IMR-90 (cell line): ENCODE measurements around the gene ITLN2. TPM values are rescaled to one million over a fixed set of nuclear protein-coding genes. Genes with fewer than 3 reads are reported as not detected.

Experiments
- ATAC-seq: fragments of 200-7000 bp; cut with Tn5 transposase; 2 replicates; pipeline ENCODE4 v1.9.1; 2020; ENCODE audit warnings: low read depth, mild to moderate bottlenecking, moderate library complexity
- BruUV-seq: library from RNA; stranded (reverse); fragments of 400-500 nt; replicated peaks from 2 replicates; lab custom pipeline; 2021; lab: Mats Ljungman, UMichigan
- CTCF ChIA-PET: fragments of 300-600 bp; formaldehyde crosslinking; extraction: SDS; loops from one replicate; lab custom pipeline; 2021; ENCODE audit warnings: antibody characterized with exemption; lab: Yijun Ruan, JAX
- POLR2A ChIA-PET: fragments of 300-600 bp; sonication (Branson Sonifier 250); formaldehyde crosslinking; loops from one replicate; lab custom pipeline; 2022; ENCODE audit warnings: antibody characterized with exemption; ENCODE audit not compliant: unreplicated experiment; lab: Charles Lee
- DNase-seq: peaks from one replicate; pipeline ENCODE4 v3.0.0; 2013
- H2AFZ ChIP-seq: replicated peaks from 2 replicates; pipeline ENCODE3; 2013; ENCODE audit warnings: low read length, mild to moderate bottlenecking; ENCODE audit not compliant: poor library complexity
- H2AK5ac ChIP-seq: 2 replicates; pipeline ENCODE4 v1.6.1; 2013; ENCODE audit warnings: low read depth, low read length, inconsistent platforms
- H2AK9ac ChIP-seq: replicated peaks from 2 replicates; pipeline ENCODE3; 2013; ENCODE audit warnings: mild to moderate bottlenecking, low read depth, low read length, moderate library complexity; ENCODE audit not compliant: poor library complexity
- H2BK120ac ChIP-seq: 2 replicates; pipeline ENCODE4 v1.6.1; 2013; ENCODE audit warnings: low read depth, low read length, inconsistent platforms
- H2BK15ac ChIP-seq: 3 replicates; pipeline ENCODE4 v1.6.1; 2013; ENCODE audit warnings: low read depth, low read length, inconsistent platforms
- H2BK20ac ChIP-seq: 2 replicates; pipeline ENCODE4 v1.6.1; 2013; ENCODE audit warnings: low read depth, mild to moderate bottlenecking, inconsistent platforms, low read length, moderate library complexity
- H2BK5ac ChIP-seq: 2 replicates; pipeline ENCODE4 v1.6.1; 2013; ENCODE audit warnings: mild to moderate bottlenecking, low read depth, low read length, inconsistent platforms; ENCODE audit not compliant: poor library complexity, severe bottlenecking
- H3K14ac ChIP-seq: replicated peaks from 2 replicates; pipeline ENCODE4 v1.6.1; 2013; ENCODE audit warnings: low read depth, low read length, inconsistent platforms
- H3K18ac ChIP-seq: 2 replicates; pipeline ENCODE4 v1.6.1; 2013; ENCODE audit warnings: low read depth, low read length, control low read depth
- H3K23ac ChIP-seq: 2 replicates; pipeline ENCODE4 v1.6.1; 2013; ENCODE audit warnings: low read depth, low read length, inconsistent platforms
- H3K27ac ChIP-seq: 2 replicates; pipeline ENCODE4 v1.5.1; 2013; ENCODE audit warnings: mild to moderate bottlenecking, control low read depth, low read length; ENCODE audit not compliant: insufficient read depth
- H3K27me3 ChIP-seq: 2 replicates; pipeline ENCODE4 v1.6.1; 2013; ENCODE audit warnings: low read length; ENCODE audit not compliant: control insufficient read depth, insufficient read depth
- H3K36me3 ChIP-seq: 2 replicates; pipeline ENCODE4 v1.6.1; 2013; ENCODE audit warnings: low read length, mixed read lengths; ENCODE audit not compliant: control insufficient read depth, insufficient read depth
- H3K4ac ChIP-seq: 2 replicates; pipeline ENCODE4 v1.6.1; 2013; ENCODE audit warnings: low read depth, low read length, inconsistent platforms
- H3K4me1 ChIP-seq: 2 replicates; pipeline ENCODE4 v1.6.1; 2013; ENCODE audit warnings: low read length, mixed read lengths; ENCODE audit not compliant: control insufficient read depth, insufficient read depth
- H3K4me2 ChIP-seq: 2 replicates; pipeline ENCODE4 v1.6.1; 2013; ENCODE audit warnings: low read depth, mild to moderate bottlenecking, control low read depth, low read length, moderate library complexity
- H3K4me3 ChIP-seq: 2 replicates; pipeline ENCODE4 v1.5.1; 2013; ENCODE audit warnings: low read depth, mild to moderate bottlenecking, control low read depth, low read length, moderate library complexity; ENCODE audit not compliant: insufficient read depth
- H3K56ac ChIP-seq: 2 replicates; pipeline ENCODE4 v1.6.1; 2013; ENCODE audit warnings: low read length, inconsistent platforms; ENCODE audit not compliant: insufficient read depth; ENCODE audit errors: extremely low read depth
- H3K79me1 ChIP-seq, 2 experiments: 2 replicates each; pipeline ENCODE4 v1.6.1; 2013; ENCODE audit warnings: low read length in 2 of 2, inconsistent platforms in 1 of 2, low read depth in 1 of 2
- H3K9ac ChIP-seq: 2 replicates; pipeline ENCODE4 v1.6.1; 2013; ENCODE audit warnings: low read depth, low read length, control low read depth
- H3K9me1 ChIP-seq: 2 replicates; pipeline ENCODE4 v1.6.1; 2013; ENCODE audit warnings: low read length, inconsistent platforms; ENCODE audit not compliant: insufficient read depth
- H3K9me3 ChIP-seq: 2 replicates; pipeline ENCODE4 v1.6.1; 2013; ENCODE audit warnings: low read length; ENCODE audit not compliant: control insufficient read depth, insufficient read depth
- H4K20me1 ChIP-seq: 2 replicates; pipeline ENCODE4 v1.6.1; 2013; ENCODE audit warnings: low read length, inconsistent platforms; ENCODE audit not compliant: insufficient read depth
- H4K5ac ChIP-seq: 2 replicates; pipeline ENCODE4 v1.6.1; 2013; ENCODE audit warnings: mild to moderate bottlenecking, low read depth, low read length, control low read depth
- H4K8ac ChIP-seq, 2 experiments: 2 replicates each; pipeline ENCODE4 v1.6.1; 2013; ENCODE audit warnings: low read depth in 2 of 2, low read length in 2 of 2, control low read depth in 1 of 2, inconsistent platforms in 1 of 2
- H4K91ac ChIP-seq: 2 replicates; pipeline ENCODE4 v1.6.1; 2013; ENCODE audit warnings: low read depth, low read length, inconsistent platforms; ENCODE audit not compliant: insufficient read depth
- BHLHE40 ChIP-seq: fragments of 150-350 bp; IDR thresholded peaks from 2 replicates; pipeline ENCODE4 v1.6.1; 2016; ENCODE audit warnings: mild to moderate bottlenecking, low read depth, low read length
- ELK1 ChIP-seq: fragments of 150-350 bp; IDR thresholded peaks from 2 replicates; pipeline ENCODE4 v1.6.1; 2016; ENCODE audit warnings: low read depth, mild to moderate bottlenecking, low read length, moderate library complexity, borderline replicate concordance
- MAFK ChIP-seq: IDR thresholded peaks from 2 replicates; pipeline ENCODE4 v1.6.1; 2012; ENCODE audit warnings: low read depth, low read length, improper control_type of control experiment
- MAZ ChIP-seq: IDR thresholded peaks from 2 replicates; pipeline ENCODE4 v1.6.1; 2012; ENCODE audit warnings: low read depth, mild to moderate bottlenecking, low read length, improper control_type of control experiment, moderate library complexity, borderline replicate concordance
- MXI1 ChIP-seq: IDR thresholded peaks from 2 replicates; pipeline ENCODE4 v1.6.1; 2012; ENCODE audit warnings: low read depth, mild to moderate bottlenecking, low read length, moderate library complexity, borderline replicate concordance
- POLR2A ChIP-seq: IDR thresholded peaks from 2 replicates; pipeline ENCODE4 v1.6.1; 2012; ENCODE audit warnings: mild to moderate bottlenecking, low read depth, low read length
- RAD21 ChIP-seq: IDR thresholded peaks from 2 replicates; pipeline ENCODE4 v1.6.1; 2012; ENCODE audit warnings: low read length, improper control_type of control experiment
- SMC3 ChIP-seq: fragments of 150-350 bp; IDR thresholded peaks from 2 replicates; pipeline ENCODE4 v1.6.1; 2016; ENCODE audit warnings: low read depth, mild to moderate bottlenecking, antibody characterized with exemption, low read length, moderate library complexity
- WGBS, 2 experiments: methylation state at CpG; one replicate each; pipeline versions ENCODE4 v1.1.5 to v1.1.7; 2013; ENCODE audit warnings: missing lambda C conversion rate in 2 of 2; ENCODE audit not compliant: insufficient read length in 1 of 2; ENCODE audit errors: extremely low coverage in 2 of 2; 5-methylcytosine and 5-hydroxymethylcytosine counted together
- dilution Hi-C: fragments of 300-500 bp; cut with HindIII; formaldehyde crosslinking; loops from one replicate; pipeline ENCODE4 v1.14.3; 2018; ENCODE audit warnings: low sequenced_read_pairs; ENCODE audit not compliant: unreplicated experiment
- in situ Hi-C: fragments of 300-500 bp; cut with MboI; formaldehyde crosslinking; loops from 3 replicates; pipeline ENCODE4 v1.14.3; 2019; ENCODE audit warnings: low sequenced_read_pairs, inconsistent platforms, mixed read lengths
- intact Hi-C: fragments of 100-400 bp; cut with micrococcal nuclease; formaldehyde crosslinking; loops from 2 replicates; pipeline ENCODE4 v1.10.0; 2022
- polyA plus RNA-seq, 3 experiments: library from polyadenylated mRNA; depleted of rRNA; stranded (reverse); fragments of >200 nt; gene quantifications; 2 replicates each; pipeline ENCODE4 v1.2.3, GENCODE V29; 2012; ENCODE audit warnings: low replicate concordance in 1 of 3
- total RNA-seq: library from RNA; depleted of rRNA; stranded (reverse); fragments of >200 nt; gene quantifications from 2 replicates; pipeline ENCODE4 v1.2.3, GENCODE V29; 2012
- TF ChIP-seq, protein P1 (sequence below): fragments of 150-350 bp; IDR thresholded peaks from 2 replicates; pipeline ENCODE4 v1.6.1; 2017; ENCODE audit warnings: mild to moderate bottlenecking, antibody characterized with exemption, low read length, low read depth

The ITLN2 gene
- total and polyA plus RNA-seq, 2 of the 4 experiments (the other 2 are of a cell fraction) = not detected

- Histone ChIP-seq H4K8ac (no peak overlapping the region), H3K27ac (no peak overlapping the region), H2BK15ac (no peak overlapping the region), H3K4me1 (no peaks in the 10 kb centered on the region), H3K23ac (no peak overlapping the region), H2BK20ac (no peak overlapping the region), H3K14ac (no peak overlapping the region), H3K27me3 (no peaks in the 10 kb centered on the region), H2AK5ac (no peak overlapping the region), H4K20me1 (no peaks in the 10 kb centered on the region), H3K9me1 (no peaks in the 10 kb centered on the region), H2AFZ (no peak overlapping the region), H3K56ac (no peak overlapping the region), H2AK9ac (no peak overlapping the region), H3K18ac (no peak overlapping the region), H3K4me3 (no peak overlapping the region), H3K9me3 (no peaks in the 10 kb centered on the region), H3K4me2 (no peak overlapping the region), H3K79me1 (no peaks in the 10 kb centered on the region), H3K36me3 (no peaks in the 10 kb centered on the region), H4K5ac (no peak overlapping the region), H2BK120ac (no peak overlapping the region), H3K4ac (no peak overlapping the region), H3K9ac (no peak overlapping the region), H4K91ac (no peak overlapping the region), H2BK5ac (no peak overlapping the region)
- ATAC-seq (no peak), DNase-seq (no peak)
- TF ChIP-seq POLR2A (no peak), ELK1 (no peak), SMC3 (no peak), RAD21 (no peak), MAZ (no peak), MAFK (no peak), MXI1 (no peak), BHLHE40 (no peak)
- TF ChIP-seq, protein P1, sequence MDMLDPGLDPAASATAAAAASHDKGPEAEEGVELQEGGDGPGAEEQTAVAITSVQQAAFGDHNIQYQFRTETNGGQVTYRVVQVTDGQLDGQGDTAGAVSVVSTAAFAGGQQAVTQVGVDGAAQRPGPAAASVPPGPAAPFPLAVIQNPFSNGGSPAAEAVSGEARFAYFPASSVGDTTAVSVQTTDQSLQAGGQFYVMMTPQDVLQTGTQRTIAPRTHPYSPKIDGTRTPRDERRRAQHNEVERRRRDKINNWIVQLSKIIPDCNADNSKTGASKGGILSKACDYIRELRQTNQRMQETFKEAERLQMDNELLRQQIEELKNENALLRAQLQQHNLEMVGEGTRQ = no peak
- CTCF ChIA-PET = no interaction called here
- in situ Hi-C loops (no loop called here), dilution Hi-C loops (no loop called here), intact Hi-C loops (no loop called here)
- POLR2A ChIA-PET = interaction anchor here (0.7 kb wide), 1 partner anchor 1276 kb away, joined by 15 read pairs; no protein-coding TSS in a partner anchor
- BruUV-seq = no TSS peak
- 83% methylated on average over 4 of the region's 15 CpGs; no CpG with 5 or more reads in 1 of the 2 experiments for whole genome bisulfite sequencing, 2 experiments
Observed at GRCh38 chr1:160945079-160945478, 9.5 kb downstream of the ITLN2 start.
